HEK293 (cell line): ENCODE measurements around the gene RNF181.

Experiments used
- CTCF ChIA-PET: fragments of 350-600 bp; formaldehyde crosslinking; extraction: SDS; loops from one replicate; lab custom pipeline; 2021; ENCODE audit warnings: antibody characterized with exemption; lab: Yijun Ruan, JAX
- POLR2A ChIA-PET: fragments of 300-600 bp; formaldehyde crosslinking; extraction: SDS; loops from one replicate; lab custom pipeline; 2020; ENCODE audit warnings: antibody characterized with exemption, inconsistent platforms; lab: Yijun Ruan, JAX
- H3K27ac ChIP-seq: fragments of 200-500 bp; sonication (Bioruptor generic); 2 replicates; pipeline ENCODE4 v1.5.1; 2014; ENCODE audit warnings: low read depth, low read length, control low read depth, inconsistent platforms; ENCODE audit errors: extremely low read depth
- H3K36me3 ChIP-seq, 2 experiments: fragments of 200-500 bp in 1 of 2; sonication (Bioruptor generic) in 1 of 2; 1 replicate in 1 of 2; 2 replicates in 1 of 2; pipeline ENCODE4 v1.5.1; 2014 to 2017; ENCODE audit warnings: inconsistent platforms in 2 of 2, low read length in 2 of 2; ENCODE audit not compliant: control insufficient read depth in 2 of 2, insufficient read depth in 1 of 2
- H3K4me1 ChIP-seq: fragments of 200-500 bp; sonication (Bioruptor generic); 2 replicates; pipeline ENCODE4 v1.5.1; 2014; ENCODE audit warnings: mild to moderate bottlenecking, low read length, inconsistent platforms; ENCODE audit not compliant: control insufficient read depth, insufficient read depth
- H3K4me3 ChIP-seq: 2 replicates; pipeline ENCODE4 v1.5.1; 2011; ENCODE audit warnings: low read depth, mild to moderate bottlenecking, control low read depth, low read length, moderate library complexity
- H3K9me3 ChIP-seq: fragments of 200-500 bp; sonication (Bioruptor generic); 2 replicates; pipeline ENCODE4 v1.5.1; 2014; ENCODE audit warnings: low read depth, low read length, inconsistent platforms; ENCODE audit not compliant: control insufficient read depth, insufficient read depth
- KLF1 ChIP-seq: fragments of 450-650 bp; formaldehyde crosslinking; IDR thresholded peaks from 2 replicates; pipeline ENCODE4 v1.5.1; 2016; ENCODE audit warnings: missing biosample characterization, missing genetic modification characterization
- KLF16 ChIP-seq: fragments of 450-650 bp; formaldehyde crosslinking; IDR thresholded peaks from 2 replicates; pipeline ENCODE4 v1.5.1; 2017; ENCODE audit warnings: missing biosample characterization, missing genetic modification characterization
- PRDM1 ChIP-seq: fragments of 450-650 bp; formaldehyde crosslinking; IDR thresholded peaks from 2 replicates; pipeline ENCODE4; 2016; ENCODE audit warnings: missing biosample characterization, missing genetic modification characterization
- SP3 ChIP-seq: fragments of 450-650 bp; formaldehyde crosslinking; IDR thresholded peaks from 2 replicates; pipeline ENCODE4 v1.5.1; 2016; ENCODE audit warnings: missing biosample characterization, missing genetic modification characterization
- SP7 ChIP-seq: fragments of 450-650 bp; formaldehyde crosslinking; IDR thresholded peaks from 2 replicates; pipeline ENCODE4 v1.5.1; 2016; ENCODE audit warnings: missing biosample characterization, missing genetic modification characterization
- ZFP69B ChIP-seq: fragments of 450-650 bp; formaldehyde crosslinking; IDR thresholded peaks from 2 replicates; pipeline ENCODE4 v1.5.1; 2016; ENCODE audit warnings: missing biosample characterization, missing genetic modification characterization
- ZNF10 ChIP-seq: fragments of 450-650 bp; formaldehyde crosslinking; IDR thresholded peaks from 2 replicates; pipeline ENCODE4 v1.5.1; 2017; ENCODE audit warnings: missing biosample characterization, missing genetic modification characterization
- ZNF112 ChIP-seq: fragments of 450-650 bp; formaldehyde crosslinking; IDR thresholded peaks from 2 replicates; pipeline ENCODE4 v1.5.0; 2017; ENCODE audit warnings: missing biosample characterization, missing genetic modification characterization
- ZNF248 ChIP-seq: fragments of 450-650 bp; formaldehyde crosslinking; IDR thresholded peaks from 2 replicates; pipeline ENCODE4 v1.5.1; 2017; ENCODE audit warnings: missing biosample characterization, missing genetic modification characterization
- ZNF426 ChIP-seq: fragments of 450-650 bp; formaldehyde crosslinking; IDR thresholded peaks from 2 replicates; pipeline ENCODE4 v1.5.1; 2017; ENCODE audit warnings: missing biosample characterization, missing genetic modification characterization, mild to moderate bottlenecking, inconsistent platforms, moderate library complexity
- ZNF521 ChIP-seq: fragments of 450-650 bp; formaldehyde crosslinking; IDR thresholded peaks from 2 replicates; pipeline ENCODE4 v1.5.1; 2017; ENCODE audit warnings: missing biosample characterization, mild to moderate bottlenecking, missing genetic modification characterization
- ZNF571 ChIP-seq: fragments of 450-650 bp; formaldehyde crosslinking; IDR thresholded peaks from 2 replicates; pipeline ENCODE4 v1.5.0; 2017; ENCODE audit warnings: missing biosample characterization, missing genetic modification characterization
- ZNF600 ChIP-seq: fragments of 450-650 bp; formaldehyde crosslinking; IDR thresholded peaks from 2 replicates; pipeline ENCODE4 v1.5.1; 2016; ENCODE audit warnings: missing biosample characterization, missing genetic modification characterization
- ZNF629 ChIP-seq: fragments of 450-650 bp; formaldehyde crosslinking; IDR thresholded peaks from 2 replicates; pipeline ENCODE4 v1.5.1; 2017; ENCODE audit warnings: missing biosample characterization, missing genetic modification characterization
- ZNF670 ChIP-seq: fragments of 450-650 bp; formaldehyde crosslinking; IDR thresholded peaks from 2 replicates; pipeline ENCODE4 v1.5.1; 2016; ENCODE audit warnings: missing biosample characterization, missing genetic modification characterization, low read depth
- TF ChIP-seq, protein P1 (sequence below): fragments of 450-650 bp; formaldehyde crosslinking; IDR thresholded peaks from 2 replicates; pipeline ENCODE4 v1.5.1; 2016; ENCODE audit warnings: missing biosample characterization, missing genetic modification characterization
- TF ChIP-seq, protein P2 (sequence below): fragments of 450-650 bp; formaldehyde crosslinking; IDR thresholded peaks from 2 replicates; pipeline ENCODE4 v1.5.1; 2016; ENCODE audit warnings: missing biosample characterization, missing genetic modification characterization
- TF ChIP-seq, protein P3 (sequence below): fragments of 450-650 bp; formaldehyde crosslinking; IDR thresholded peaks from 2 replicates; pipeline ENCODE4 v1.5.1; 2016; ENCODE audit warnings: missing biosample characterization, missing genetic modification characterization
- TF ChIP-seq, protein P4 (sequence below): fragments of 450-650 bp; formaldehyde crosslinking; IDR thresholded peaks from 2 replicates; pipeline ENCODE4 v1.5.1; 2017; ENCODE audit warnings: missing biosample characterization, missing genetic modification characterization

Gene RNF181

DNA sequence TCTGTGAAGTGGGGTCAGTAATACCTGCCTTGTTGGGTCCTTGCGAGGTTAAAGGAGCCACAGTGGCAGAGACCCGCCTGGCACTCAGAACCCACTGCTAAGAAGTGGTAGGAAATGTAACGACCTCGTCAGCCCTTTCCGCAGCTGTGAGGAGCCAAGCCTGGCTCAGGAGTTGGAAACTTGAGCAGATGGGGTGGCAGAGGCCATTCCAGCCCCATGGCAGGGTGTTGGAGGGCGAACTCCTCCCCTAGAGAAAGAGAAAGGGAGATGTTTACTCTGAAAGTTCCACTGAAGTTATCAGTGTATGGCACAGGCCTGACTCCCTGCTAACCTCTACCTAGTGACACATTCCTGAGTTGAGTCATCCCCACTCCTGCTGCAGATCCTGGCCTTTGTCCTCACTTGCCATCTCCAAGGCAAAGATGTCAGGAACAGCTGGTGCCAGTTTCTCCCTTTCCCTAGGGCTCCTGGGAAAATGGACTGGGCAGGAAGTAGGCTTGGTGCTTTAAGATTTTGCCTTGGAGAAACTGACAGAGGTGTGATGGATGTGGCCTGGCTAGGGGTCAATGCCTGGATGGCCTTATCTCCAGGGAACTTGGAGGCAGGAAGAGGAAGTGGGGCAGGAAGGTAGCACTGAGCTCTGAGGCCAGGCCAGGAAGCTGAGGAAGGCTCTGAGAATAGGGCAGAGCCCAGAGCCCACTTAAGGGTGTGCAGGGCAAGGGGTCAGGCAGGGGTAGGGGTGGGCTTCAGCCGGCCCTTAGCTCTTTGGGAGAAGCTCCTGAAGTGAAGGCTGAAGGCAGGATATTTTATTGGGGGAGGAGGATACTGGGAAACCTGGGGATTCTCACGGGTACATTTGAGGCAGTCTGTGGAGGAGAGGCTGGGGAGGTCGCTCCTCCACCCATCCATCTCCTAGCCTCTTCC, 10.4 kb upstream of the RNF181 start:
- H3K27ac ChIP-seq: no peak overlapping the region
- CTCF ChIA-PET: interaction anchor here (0.5 kb wide), 1 partner anchor 166 kb away, joined by 3 read pairs; the partner anchor contains the start of gene SH2D6
- no peak for TF ChIP-seq ZNF248 (tag by site-specific recombination)
- TF ChIP-seq ZNF10 (tag by site-specific recombination): peak; percentile 72
- peak; percentile 23; the same call in 1 of the 2 replicates for TF ChIP-seq SP7 (tag by site-specific recombination)
- no peak for TF ChIP-seq ZNF629 (tag by site-specific recombination)
- TF ChIP-seq ZNF600 (tag by site-specific recombination): peak; percentile 58; the same call in 1 of the 2 replicates
- TF ChIP-seq, protein P1, sequence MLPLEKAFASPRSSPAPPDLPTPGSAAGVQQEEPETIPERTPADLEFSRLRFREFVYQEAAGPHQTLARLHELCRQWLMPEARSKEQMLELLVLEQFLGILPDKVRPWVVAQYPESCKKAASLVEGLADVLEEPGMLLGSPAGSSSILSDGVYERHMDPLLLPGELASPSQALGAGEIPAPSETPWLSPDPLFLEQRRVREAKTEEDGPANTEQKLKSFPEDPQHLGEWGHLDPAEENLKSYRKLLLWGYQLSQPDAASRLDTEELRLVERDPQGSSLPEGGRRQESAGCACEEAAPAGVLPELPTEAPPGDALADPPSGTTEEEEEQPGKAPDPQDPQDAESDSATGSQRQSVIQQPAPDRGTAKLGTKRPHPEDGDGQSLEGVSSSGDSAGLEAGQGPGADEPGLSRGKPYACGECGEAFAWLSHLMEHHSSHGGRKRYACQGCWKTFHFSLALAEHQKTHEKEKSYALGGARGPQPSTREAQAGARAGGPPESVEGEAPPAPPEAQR (tag by site-specific recombination): no peak
- TF ChIP-seq KLF16 (tag by site-specific recombination): no peak
- TF ChIP-seq ZNF670 (tag by site-specific recombination): no peak
- TF ChIP-seq ZNF521 (tag by site-specific recombination): no peak
- TF ChIP-seq ZNF571 (tag by site-specific recombination): no peak
- TF ChIP-seq, protein P2, sequence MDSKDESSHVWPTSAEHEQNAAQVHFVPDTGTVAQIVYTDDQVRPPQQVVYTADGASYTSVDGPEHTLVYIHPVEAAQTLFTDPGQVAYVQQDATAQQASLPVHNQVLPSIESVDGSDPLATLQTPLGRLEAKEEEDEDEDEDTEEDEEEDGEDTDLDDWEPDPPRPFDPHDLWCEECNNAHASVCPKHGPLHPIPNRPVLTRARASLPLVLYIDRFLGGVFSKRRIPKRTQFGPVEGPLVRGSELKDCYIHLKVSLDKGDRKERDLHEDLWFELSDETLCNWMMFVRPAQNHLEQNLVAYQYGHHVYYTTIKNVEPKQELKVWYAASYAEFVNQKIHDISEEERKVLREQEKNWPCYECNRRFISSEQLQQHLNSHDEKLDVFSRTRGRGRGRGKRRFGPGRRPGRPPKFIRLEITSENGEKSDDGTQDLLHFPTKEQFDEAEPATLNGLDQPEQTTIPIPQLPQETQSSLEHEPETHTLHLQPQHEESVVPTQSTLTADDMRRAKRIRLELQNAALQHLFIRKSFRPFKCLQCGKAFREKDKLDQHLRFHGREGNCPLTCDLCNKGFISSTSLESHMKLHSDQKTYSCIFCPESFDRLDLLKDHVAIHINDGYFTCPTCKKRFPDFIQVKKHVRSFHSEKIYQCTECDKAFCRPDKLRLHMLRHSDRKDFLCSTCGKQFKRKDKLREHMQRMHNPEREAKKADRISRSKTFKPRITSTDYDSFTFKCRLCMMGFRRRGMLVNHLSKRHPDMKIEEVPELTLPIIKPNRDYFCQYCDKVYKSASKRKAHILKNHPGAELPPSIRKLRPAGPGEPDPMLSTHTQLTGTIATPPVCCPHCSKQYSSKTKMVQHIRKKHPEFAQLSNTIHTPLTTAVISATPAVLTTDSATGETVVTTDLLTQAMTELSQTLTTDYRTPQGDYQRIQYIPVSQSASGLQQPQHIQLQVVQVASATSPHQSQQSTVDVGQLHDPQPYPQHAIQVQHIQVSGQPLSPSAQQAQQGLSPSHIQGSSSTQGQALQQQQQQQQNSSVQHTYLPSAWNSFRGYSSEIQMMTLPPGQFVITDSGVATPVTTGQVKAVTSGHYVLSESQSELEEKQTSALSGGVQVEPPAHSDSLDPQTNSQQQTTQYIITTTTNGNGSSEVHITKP: peak; percentile 98
- peak; percentile 91 for TF ChIP-seq PRDM1 (tag by site-specific recombination)
- TF ChIP-seq, protein P3, sequence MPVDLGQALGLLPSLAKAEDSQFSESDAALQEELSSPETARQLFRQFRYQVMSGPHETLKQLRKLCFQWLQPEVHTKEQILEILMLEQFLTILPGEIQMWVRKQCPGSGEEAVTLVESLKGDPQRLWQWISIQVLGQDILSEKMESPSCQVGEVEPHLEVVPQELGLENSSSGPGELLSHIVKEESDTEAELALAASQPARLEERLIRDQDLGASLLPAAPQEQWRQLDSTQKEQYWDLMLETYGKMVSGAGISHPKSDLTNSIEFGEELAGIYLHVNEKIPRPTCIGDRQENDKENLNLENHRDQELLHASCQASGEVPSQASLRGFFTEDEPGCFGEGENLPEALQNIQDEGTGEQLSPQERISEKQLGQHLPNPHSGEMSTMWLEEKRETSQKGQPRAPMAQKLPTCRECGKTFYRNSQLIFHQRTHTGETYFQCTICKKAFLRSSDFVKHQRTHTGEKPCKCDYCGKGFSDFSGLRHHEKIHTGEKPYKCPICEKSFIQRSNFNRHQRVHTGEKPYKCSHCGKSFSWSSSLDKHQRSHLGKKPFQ (tag by site-specific recombination): no peak

DNA sequence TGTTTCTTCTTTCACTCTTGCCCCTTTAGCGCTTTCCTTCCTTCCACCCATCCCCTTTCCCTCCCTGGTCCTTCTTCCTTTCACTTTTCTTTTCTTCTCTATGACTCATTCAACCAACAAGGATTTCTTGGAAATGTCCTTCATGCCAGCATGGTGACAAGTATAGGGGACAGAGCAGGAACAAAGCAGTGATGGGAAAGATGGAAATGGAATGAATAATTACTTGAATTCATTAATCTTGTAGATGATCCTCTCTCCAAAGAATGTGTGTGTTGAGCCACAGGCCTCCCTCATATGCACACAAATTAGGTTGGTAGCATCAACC, 9.8 kb upstream of the RNF181 start:
- no peaks in the 10 kb centered on the region for H3K9me3 ChIP-seq
- H3K4me1 ChIP-seq: no peaks in the 10 kb centered on the region
- no peak overlapping the region for H3K4me3 ChIP-seq
- ChIA-PET CTCF (no interaction called here), POLR2A (interaction anchor here (1.0 to 1.8 kb wide), 3 partner anchors 9 to 17 kb away, joined by 3 to 11 read pairs (median 3); partner anchors contain the start of genes RNF181 and TMEM150A)
- peaks cover 0 to 20% of the 10 kb centered on the region in 2 experiments; a peak in 2 of 3 replicates for H3K36me3 ChIP-seq
- TF ChIP-seq, protein P4, sequence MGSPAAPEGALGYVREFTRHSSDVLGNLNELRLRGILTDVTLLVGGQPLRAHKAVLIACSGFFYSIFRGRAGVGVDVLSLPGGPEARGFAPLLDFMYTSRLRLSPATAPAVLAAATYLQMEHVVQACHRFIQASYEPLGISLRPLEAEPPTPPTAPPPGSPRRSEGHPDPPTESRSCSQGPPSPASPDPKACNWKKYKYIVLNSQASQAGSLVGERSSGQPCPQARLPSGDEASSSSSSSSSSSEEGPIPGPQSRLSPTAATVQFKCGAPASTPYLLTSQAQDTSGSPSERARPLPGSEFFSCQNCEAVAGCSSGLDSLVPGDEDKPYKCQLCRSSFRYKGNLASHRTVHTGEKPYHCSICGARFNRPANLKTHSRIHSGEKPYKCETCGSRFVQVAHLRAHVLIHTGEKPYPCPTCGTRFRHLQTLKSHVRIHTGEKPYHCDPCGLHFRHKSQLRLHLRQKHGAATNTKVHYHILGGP (tag by site-specific recombination): no peak
- no peak for TF ChIP-seq ZNF112 (tag by site-specific recombination)
- no peak for TF ChIP-seq ZFP69B (tag by site-specific recombination)
- no peak for TF ChIP-seq SP3 (tag by site-specific recombination)
- no peak for TF ChIP-seq KLF1 (tag by site-specific recombination)
- TF ChIP-seq ZNF426 (tag by site-specific recombination): no peak
- peak; percentile 95 for TF ChIP-seq PRDM1 (tag by site-specific recombination)
- no peak overlapping the region for H3K27ac ChIP-seq

More for the DNA sequence above, 10.4 kb upstream of the RNF181 start:
- Histone ChIP-seq H3K4me3 (no peak overlapping the region), H3K4me1 (no peaks in the 10 kb centered on the region), H3K9me3 (no peaks in the 10 kb centered on the region), H3K36me3 (peaks cover 0 to 20% of the 10 kb centered on the region in 2 experiments; a peak in 2 of 3 replicates)
- POLR2A ChIA-PET: interaction anchor here (0.6 to 1.8 kb wide), 3 partner anchors 8 to 177 kb away, joined by 3 to 11 read pairs (median 3); partner anchors contain the start of gene RNF181
